Liver (tissue), 9 donors: ENCODE results near the gene RPS6KA4. TPM values are rescaled to one million over a fixed set of nuclear protein-coding genes. Genes with fewer than 3 reads are reported as not detected.

Experiments
- DNase-seq: peaks from one replicate; pipeline ENCODE4 v3.0.0-alpha.2; 2017; ENCODE audit warnings: low spot score
- H3K27ac ChIP-seq, 2 donors: one replicate each; pipeline ENCODE4 v1.7.0; 2013; ENCODE audit warnings: inconsistent platforms in 2 of 2, low read length in 2 of 2, control low read depth in 1 of 2, low read depth in 1 of 2, mild to moderate bottlenecking in 1 of 2
- H3K27me3 ChIP-seq, 4 donors: one replicate each; pipeline versions ENCODE4 v1.6.1 to v1.7.0; 2013; ENCODE audit warnings: low read length in 3 of 4, inconsistent platforms in 1 of 4, mild to moderate bottlenecking in 1 of 4, moderate library complexity in 1 of 4; ENCODE audit not compliant: control insufficient read depth in 4 of 4, insufficient read depth in 4 of 4
- H3K36me3 ChIP-seq, 4 donors: one replicate each; pipeline versions ENCODE4 v1.6.1 to v1.7.0; 2013; ENCODE audit warnings: low read length in 3 of 4, mild to moderate bottlenecking in 3 of 4, low read depth in 1 of 4, moderate library complexity in 1 of 4; ENCODE audit not compliant: control insufficient read depth in 4 of 4, insufficient read depth in 3 of 4
- H3K4me1 ChIP-seq, 4 donors: one replicate each; pipeline versions ENCODE4 v1.6.1 to v1.7.0; 2013; ENCODE audit warnings: low read length in 3 of 4, mild to moderate bottlenecking in 3 of 4, moderate library complexity in 1 of 4; ENCODE audit not compliant: control insufficient read depth in 4 of 4, insufficient read depth in 4 of 4
- H3K4me3 ChIP-seq, 3 donors: one replicate each; pipeline versions ENCODE4 v1.6.1 to v1.7.0; 2013; ENCODE audit warnings: low read length in 3 of 3, control low read depth in 1 of 3, low read depth in 1 of 3, mild to moderate bottlenecking in 1 of 3
- H3K9ac ChIP-seq, 2 donors: one replicate each; pipeline ENCODE4 v1.7.0; 2013; ENCODE audit warnings: low read length in 2 of 2, mild to moderate bottlenecking in 2 of 2, moderate library complexity in 2 of 2, control low read depth in 1 of 2, low read depth in 1 of 2
- H3K9me3 ChIP-seq, 4 donors: one replicate each; pipeline versions ENCODE4 v1.6.1 to v1.7.0; 2013; ENCODE audit warnings: low read length in 3 of 4; ENCODE audit not compliant: control insufficient read depth in 4 of 4
- ATF3 ChIP-seq: IDR thresholded peaks from 2 replicates; pipeline ENCODE4 v1.6.1; 2016; ENCODE audit warnings: antibody characterized with exemption
- CTCF ChIP-seq: fragments of 150-350 bp; IDR thresholded peaks from 2 replicates; pipeline ENCODE4 v1.5.1; 2017; ENCODE audit warnings: improper control_type of control experiment, low read depth, low read length; ENCODE audit not compliant: missing input control
- EGR1 ChIP-seq, 2 donors: IDR thresholded peaks; 2 replicates each; pipeline ENCODE4 v1.6.1; 2016 to 2018; ENCODE audit warnings: antibody characterized with exemption in 2 of 2, low read depth in 2 of 2
- FOXA1 ChIP-seq: IDR thresholded peaks from 2 replicates; pipeline ENCODE4 v1.6.1; 2016; ENCODE audit warnings: antibody characterized with exemption
- FOXA2 ChIP-seq: IDR thresholded peaks from 2 replicates; pipeline ENCODE4 v1.6.1; 2016; ENCODE audit warnings: antibody characterized with exemption
- GABPA ChIP-seq, 2 donors: IDR thresholded peaks in 1 of 2; conservative IDR thresholded peaks in 1 of 2; 2 replicates each; pipeline ENCODE4 v1.6.1; 2016; ENCODE audit warnings: antibody characterized with exemption in 2 of 2, mild to moderate bottlenecking in 1 of 2, moderate library complexity in 1 of 2
- HNF4A ChIP-seq, 2 donors: conservative IDR thresholded peaks; 2 replicates each; pipeline ENCODE4 v1.6.1; 2016; ENCODE audit warnings: antibody characterized with exemption in 2 of 2, mild to moderate bottlenecking in 2 of 2
- HNF4G ChIP-seq: IDR thresholded peaks from 2 replicates; pipeline ENCODE4 v1.6.1; 2016; ENCODE audit warnings: antibody characterized with exemption
- JUND ChIP-seq, 2 donors: IDR thresholded peaks; 2 replicates each; pipeline ENCODE4 v1.6.1; 2016; ENCODE audit warnings: antibody characterized with exemption in 2 of 2
- MAX ChIP-seq: IDR thresholded peaks from 2 replicates; pipeline ENCODE4 v1.6.1; 2016; ENCODE audit warnings: antibody characterized with exemption
- NR2F2 ChIP-seq: IDR thresholded peaks from 2 replicates; pipeline ENCODE4 v1.6.1; 2016; ENCODE audit warnings: antibody characterized with exemption
- RAD21 ChIP-seq, 2 donors: IDR thresholded peaks; 2 replicates each; pipeline ENCODE4 v1.6.1; 2016; ENCODE audit warnings: antibody characterized with exemption in 2 of 2, mild to moderate bottlenecking in 2 of 2
- RXRA ChIP-seq, 2 donors: IDR thresholded peaks; 2 replicates each; pipeline ENCODE4 v1.6.1; 2017 to 2018; ENCODE audit warnings: antibody characterized with exemption in 2 of 2, mild to moderate bottlenecking in 1 of 2
- SP1 ChIP-seq: IDR thresholded peaks from 2 replicates; pipeline ENCODE4 v1.6.1; 2018; ENCODE audit warnings: antibody characterized with exemption, mild to moderate bottlenecking
- TAF1 ChIP-seq: conservative IDR thresholded peaks from 2 replicates; pipeline ENCODE4 v1.6.1; 2016; ENCODE audit warnings: antibody characterized with exemption, mild to moderate bottlenecking
- YY1 ChIP-seq: IDR thresholded peaks from 2 replicates; pipeline ENCODE4 v1.6.1; 2016; ENCODE audit warnings: antibody characterized with exemption, mild to moderate bottlenecking
- ZBTB33 ChIP-seq: IDR thresholded peaks from 2 replicates; pipeline ENCODE4 v1.6.1; 2016; ENCODE audit warnings: antibody characterized with exemption
- WGBS: extraction: QIAGEN DNeasy Blood & Tissue Kit; methylation state at CpG from one replicate; pipeline ENCODE4 v1.1.7; 2013; 5-methylcytosine and 5-hydroxymethylcytosine counted together
- polyA plus RNA-seq, 2 donors: library from polyadenylated mRNA; stranded (reverse) in 1 of 2; unstranded in 1 of 2; fragments of 200-250 nt in 1 of 2; fragments of >200 nt in 1 of 2; fragmentation: Nextera tagmentation in 1 of 2; extraction: Ambion mirVana in 1 of 2; gene quantifications; one replicate each; pipeline versions ENCODE4 v1.2.1 to v1.2.3, GENCODE V29; 2013 to 2015
- total RNA-seq, 2 donors: library from RNA; depleted of rRNA; stranded (reverse); fragments of >200 nt; gene quantifications; one replicate each; pipeline ENCODE4 v1.2.3, GENCODE V29; 2014
- donor health status: healthy.
- donor health status: healthy.
- donor health status: healthy.
- donor health status: healthy.
- donor health status: healthy.

RPS6KA4 gene
- total and polyA plus RNA-seq, 4 donors: 2.0 to 13.5 (median 10.0) TPM

- 94% methylated on average over 6 of the region's 6 CpGs for WGBS
Measured at GRCh38 chr11:64372021-64372420, 13.1 kb downstream of the RPS6KA4 start.

GRCh38 chr11:64372802-64373597 lies 14.0 kb downstream of the RPS6KA4 start:
- H3K36me3 ChIP-seq: peaks cover 0 to 14% (median 6%) of the 10 kb centered on the region in 4 donors
- no peak for TF ChIP-seq FOXA1
- TF ChIP-seq RXRA (IDR thresholded peaks at IDR 0.05): no peak
- no peak for TF ChIP-seq JUND (IDR thresholded peaks at IDR 0.05)
- no peak for TF ChIP-seq MAX
- TF ChIP-seq ZBTB33: no peak
- TF ChIP-seq RAD21 (IDR thresholded peaks at IDR 0.05): no peak
- no peak for TF ChIP-seq HNF4G
- no peak for TF ChIP-seq HNF4A (conservative IDR thresholded peaks at IDR 0.05)
- TF ChIP-seq TAF1: no peak
- TF ChIP-seq GABPA (IDR thresholded peaks at IDR 0.05 in 1 of 2, conservative IDR thresholded peaks at IDR 0.05 in 1 of 2): no peak
- H3K9me3 ChIP-seq: no peaks in the 10 kb centered on the region
- H3K4me1 ChIP-seq: no peaks in the 10 kb centered on the region
- no peak overlapping the region for H3K9ac ChIP-seq
- WGBS: 76% methylated on average over 18 of the region's 18 CpGs
- no peak overlapping the region for H3K27ac ChIP-seq
- no peak overlapping the region for H3K4me3 ChIP-seq
- no peaks in the 10 kb centered on the region for H3K27me3 ChIP-seq
- DNase-seq: no peak

More at GRCh38 chr11:64372021-64372420, 13.1 kb downstream of the RPS6KA4 start:
- Histone ChIP-seq H3K27ac (no peak overlapping the region), H3K36me3 (peaks cover 5 to 14% (median 10%) of the 10 kb centered on the region in 4 donors), H3K27me3 (no peaks in the 10 kb centered on the region), H3K9me3 (no peaks in the 10 kb centered on the region), H3K4me1 (no peaks in the 10 kb centered on the region), H3K4me3 (no peak overlapping the region), H3K9ac (no peak overlapping the region)
- DNase-seq: no peak
- no peak for TF ChIP-seq HNF4G
- no peak for TF ChIP-seq GABPA (IDR thresholded peaks at IDR 0.05 in 1 of 2, conservative IDR thresholded peaks at IDR 0.05 in 1 of 2)
- TF ChIP-seq NR2F2: no peak
- no peak for TF ChIP-seq HNF4A (conservative IDR thresholded peaks at IDR 0.05)
- TF ChIP-seq FOXA1: no peak
- no peak for TF ChIP-seq FOXA2
- TF ChIP-seq ATF3: no peak
- no peak for TF ChIP-seq JUND (IDR thresholded peaks at IDR 0.05)
- TF ChIP-seq SP1: no peak
- no peak for TF ChIP-seq MAX
- no peak for TF ChIP-seq YY1
- no peak for TF ChIP-seq EGR1 (IDR thresholded peaks at IDR 0.05; ENCODE audit: low read depth in 2 of 2)
- no peak for TF ChIP-seq RAD21 (IDR thresholded peaks at IDR 0.05)
- TF ChIP-seq CTCF: no peak
